ENCODE data around the gene SIK2. TPM values are rescaled to one million over a fixed set of nuclear protein-coding genes. Genes with fewer than 3 reads are reported as not detected.
"Not testable (repeated sequence)": the region's sequence is repeated elsewhere in the genome, so short reads cannot be mapped to it uniquely, and the experiment has no call there.

SIK2 gene
- total RNA-seq, 3 donors from 2014 or later (not counting 1 experiment from before 2014, with no cell fraction given), result 7.1 to 14.3 (median 8.4) TPM

- under 1% methylated on average over 61 of the region's 61 CpGs for WGBS (ENCODE audit: insufficient coverage)
- Histone ChIP-seq H3K27me3 (ENCODE audit: control insufficient read depth, insufficient read depth, low read length) (no peaks in the 10 kb centered on the region), H3K27ac (ENCODE audit: low read length) (peak within 1 kb of the TSS; percentile 65), H3K9me3 (ENCODE audit: control insufficient read depth, insufficient read depth, low read length) (no peaks in the 10 kb centered on the region), H3K4me1 (ENCODE audit: control insufficient read depth, insufficient read depth, low read length) (peaks cover 7% of the 10 kb centered on the region), H3K4me3 (ENCODE audit: low read length) (peak within 1 kb of the TSS; percentile 93), H3K36me3 (ENCODE audit: control insufficient read depth, insufficient read depth, low read length) (peaks cover 9% of the 10 kb centered on the region)
- no peaks in the 10 kb centered on the region for H3K27me3 Mint-ChIP-seq (ENCODE audit: low read depth in 2 of 2)
- H3K36me3 Mint-ChIP-seq, result no peaks in the 10 kb centered on the region
- DNase-seq (peak; percentile 65 to 82), ATAC-seq (peak; percentile 98)
- peak within 1 kb of the TSS; percentile 77 to 83 for H3K27ac Mint-ChIP-seq
- no peaks in the 10 kb centered on the region for H3K9me3 Mint-ChIP-seq
- peaks cover 31 to 36% of the 10 kb centered on the region in 2 donors for H3K4me1 Mint-ChIP-seq
- H3K4me3 Mint-ChIP-seq, result peak within 1 kb of the TSS; percentile 100
- intact Hi-C loops (cut with micrococcal nuclease), result loop anchor here (2.0 kb wide), 3 partner anchors 105 to 163 kb away; partner anchors contain the start of genes ALG9, CFAP68, FDXACB1 and SIK2
- no peak for TF ChIP-seq CTCF (IDR thresholded peaks at IDR 0.05)
Observed at GRCh38 chr11:111765984-111766833, 164.0 kb downstream of the SIK2 start, which contains the start of gene PPP2R1B. Gene PPP2R1B (minus strand): TSS chr11:111766389. CDS start chr11:111766361, 28 bp downstream.

GRCh38 chr11:111766834-111767142 is 164.5 kb downstream of the SIK2 start:
- Mint-ChIP-seq H3K27ac (peak overlapping the region; percentile 77 to 83), H3K36me3 (no peaks in the 10 kb centered on the region), H3K4me1 (peaks cover 31 to 36% of the 10 kb centered on the region in 2 donors), H3K4me3 (peak overlapping the region; percentile 100), H3K9me3 (no peaks in the 10 kb centered on the region), H3K27me3 (ENCODE audit: low read depth in 2 of 2) (no peaks in the 10 kb centered on the region)
- whole genome bisulfite sequencing (ENCODE audit: insufficient coverage), result 12% methylated on average over 7 of the region's 7 CpGs
- ATAC-seq (no peak), DNase-seq (no peak)
- H3K4me3 ChIP-seq (ENCODE audit: low read length), result peak overlapping the region; percentile 93
- peaks cover 6% of the 10 kb centered on the region for H3K36me3 ChIP-seq (ENCODE audit: control insufficient read depth, insufficient read depth, low read length)
- intact Hi-C loops (cut with micrococcal nuclease), result loop anchor here (2.0 kb wide), 3 partner anchors 104 to 164 kb away; partner anchors contain the start of genes ALG9, CFAP68, FDXACB1 and SIK2
- H3K9me3 ChIP-seq (ENCODE audit: control insufficient read depth, insufficient read depth, low read length), result no peaks in the 10 kb centered on the region
- no peak for TF ChIP-seq CTCF (IDR thresholded peaks at IDR 0.05)
- peaks cover 7% of the 10 kb centered on the region for H3K4me1 ChIP-seq (ENCODE audit: control insufficient read depth, insufficient read depth, low read length)
- peak overlapping the region; percentile 57 for H3K27ac ChIP-seq (ENCODE audit: low read length)
- no peaks in the 10 kb centered on the region for H3K27me3 ChIP-seq (ENCODE audit: control insufficient read depth, insufficient read depth, low read length)

DNA sequence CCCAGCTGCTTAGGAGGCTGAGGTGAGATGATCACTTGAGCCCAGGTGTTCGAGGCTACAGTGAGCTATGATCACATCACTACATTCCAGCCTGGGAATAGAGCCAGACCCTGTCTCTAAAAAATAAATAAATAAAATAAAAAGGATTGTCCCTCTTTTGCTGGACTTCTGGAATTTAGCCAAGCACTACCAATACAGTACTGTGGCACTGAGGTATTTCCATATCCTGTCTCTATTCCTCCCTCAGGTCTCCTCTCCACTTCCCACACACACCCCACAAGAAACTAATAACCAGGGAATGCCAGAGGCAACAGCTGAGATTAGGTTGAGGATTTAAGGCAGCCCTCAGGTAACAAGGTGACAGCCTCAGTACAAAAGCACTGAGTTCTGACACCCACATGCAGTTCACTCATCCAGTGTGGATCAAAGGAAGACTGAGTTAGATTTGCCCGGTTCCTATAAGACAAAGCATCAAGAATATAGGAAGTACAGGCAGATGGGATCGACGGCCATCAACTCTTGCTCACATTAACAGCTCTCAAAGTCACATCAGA is 168.4 kb downstream of the SIK2 start:
- no peaks in the 10 kb centered on the region for H3K9me3 Mint-ChIP-seq
- TF ChIP-seq CTCF (IDR thresholded peaks at IDR 0.05), result no peak
- no peaks in the 10 kb centered on the region for H3K27me3 Mint-ChIP-seq (ENCODE audit: low read depth in 2 of 2)
- no peak overlapping the region for H3K4me3 ChIP-seq (ENCODE audit: low read length)
- no peak overlapping the region for H3K27ac ChIP-seq (ENCODE audit: low read length)
- peaks cover 8 to 15% of the 10 kb centered on the region in 2 donors for H3K4me1 Mint-ChIP-seq
- intact Hi-C loops (cut with micrococcal nuclease), result no loop called here
- H3K9me3 ChIP-seq (ENCODE audit: control insufficient read depth, insufficient read depth, low read length), result no peaks in the 10 kb centered on the region
- H3K4me3 Mint-ChIP-seq, result no peak overlapping the region
- no peaks in the 10 kb centered on the region for H3K27me3 ChIP-seq (ENCODE audit: control insufficient read depth, insufficient read depth, low read length)
- no peak overlapping the region for H3K27ac Mint-ChIP-seq
- peaks cover 7% of the 10 kb centered on the region for H3K4me1 ChIP-seq (ENCODE audit: control insufficient read depth, insufficient read depth, low read length)
- 86% methylated on average over 4 of the region's 4 CpGs for WGBS (ENCODE audit: insufficient coverage)
- H3K36me3 ChIP-seq (ENCODE audit: control insufficient read depth, insufficient read depth, low read length), result no peaks in the 10 kb centered on the region
- no peak for ATAC-seq
- DNase-seq, result no peak
- H3K36me3 Mint-ChIP-seq, result no peaks in the 10 kb centered on the region

DNA sequence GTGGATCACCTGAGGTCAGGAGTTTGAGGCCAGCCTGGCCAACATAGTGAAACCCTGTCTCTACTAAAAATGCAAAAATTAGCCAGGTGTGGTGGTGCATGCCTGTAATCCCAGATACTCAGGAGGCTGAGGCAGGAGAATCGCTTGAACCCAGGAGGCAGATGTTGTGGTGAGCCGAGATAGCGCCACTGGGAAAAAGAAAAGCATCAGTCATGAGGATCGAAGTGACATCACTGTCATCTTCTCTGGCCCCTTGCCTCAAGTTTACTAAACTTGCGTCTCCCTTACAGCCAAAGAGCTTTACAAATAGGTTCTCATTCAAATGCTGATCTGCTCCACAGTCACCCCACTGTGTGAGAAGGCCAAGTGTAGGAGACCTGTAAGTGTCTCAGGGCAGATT is 169.0 kb downstream of the SIK2 start:
- DNase-seq; H3K4me1 ChIP-seq (ENCODE audit: control insufficient read depth, insufficient read depth, low read length); intact Hi-C loops (cut with micrococcal nuclease); H3K9me3 Mint-ChIP-seq; H3K4me1 Mint-ChIP-seq; H3K4me3 Mint-ChIP-seq; H3K36me3 ChIP-seq (ENCODE audit: control insufficient read depth, insufficient read depth, low read length); H3K27ac ChIP-seq (ENCODE audit: low read length); H3K27me3 Mint-ChIP-seq (ENCODE audit: low read depth in 2 of 2); H3K4me3 ChIP-seq (ENCODE audit: low read length); H3K36me3 Mint-ChIP-seq; H3K27ac Mint-ChIP-seq; H3K27me3 ChIP-seq (ENCODE audit: control insufficient read depth, insufficient read depth, low read length); H3K9me3 ChIP-seq (ENCODE audit: control insufficient read depth, insufficient read depth, low read length); ATAC-seq: not testable (repeated sequence)
- WGBS (ENCODE audit: insufficient coverage), result 96% methylated on average over 5 of the region's 5 CpGs

All from natural killer cell (primary cell).